Fibroblast of mammary gland (primary cell): ENCODE data around the gene PLEKHA8.
A peak's percentile ranks its signal among the peaks of the same experiment; 100 is the strongest.

Experiments
- DNase-seq: peaks from one replicate; pipeline ENCODE4 v3.0.0-alpha.2; 2010; ENCODE audit warnings: low read depth
- H3K4me3 ChIP-seq: 2 replicates; pipeline ENCODE4 v1.5.1; 2011; ENCODE audit warnings: low read depth, mild to moderate bottlenecking, low read length, moderate library complexity; ENCODE audit not compliant: control insufficient read depth
- CTCF ChIP-seq: conservative IDR thresholded peaks from 2 replicates; pipeline ENCODE4 v1.5.1; 2011; ENCODE audit warnings: low read depth, low read length, inconsistent platforms; ENCODE audit not compliant: control insufficient read depth, insufficient read depth

Gene PLEKHA8

GRCh38 chr7:30027065-30027456 lies 1.2 kb upstream of the PLEKHA8 start:
- peak overlapping the region; percentile 88 for H3K4me3 ChIP-seq
- peak; percentile 62 for DNase-seq
- TF ChIP-seq CTCF: no peak

GRCh38 chr7:30027740-30028215 lies 434 bp upstream of the PLEKHA8 start:
- no peak for TF ChIP-seq CTCF
- H3K4me3 ChIP-seq: peak overlapping the region; percentile 88

GRCh38 chr7:30028749-30029635 lies 780 bp downstream of the PLEKHA8 start:
- TF ChIP-seq CTCF: peak; percentile 4
- DNase-seq: no peak
- H3K4me3 ChIP-seq: peak overlapping the region; percentile 88

More at GRCh38 chr7:30027740-30028215, 434 bp upstream of the PLEKHA8 start:
- no peak for DNase-seq

- DNase-seq: no peak
- no peak for TF ChIP-seq CTCF
- peak overlapping the region; percentile 88 for H3K4me3 ChIP-seq
Observed at GRCh38 chr7:30029696-30030095, 1.5 kb downstream of the PLEKHA8 start.

- DNase-seq: peak; percentile 81
- TF ChIP-seq CTCF: no peak
- no peak overlapping the region for H3K4me3 ChIP-seq
Observed at GRCh38 chr7:30032310-30033125, 4.3 kb downstream of the PLEKHA8 start.

GRCh38 chr7:30034501-30034900 lies 6.3 kb downstream of the PLEKHA8 start:
- TF ChIP-seq CTCF: no peak
- no peak for DNase-seq
- no peak overlapping the region for H3K4me3 ChIP-seq
